ENCODE results near the gene CFAP97D2. TPM values are rescaled to one million over a fixed set of nuclear protein-coding genes. Genes with fewer than 3 reads are reported as not detected.
"Not testable (repeated sequence)": the region's sequence is repeated elsewhere in the genome, so short reads cannot be mapped to it uniquely, and the experiment has no call there.

Gene CFAP97D2
- total RNA-seq, 2 experiments from 2014 or later: 0.17 TPM; not detected in 1

DNA sequence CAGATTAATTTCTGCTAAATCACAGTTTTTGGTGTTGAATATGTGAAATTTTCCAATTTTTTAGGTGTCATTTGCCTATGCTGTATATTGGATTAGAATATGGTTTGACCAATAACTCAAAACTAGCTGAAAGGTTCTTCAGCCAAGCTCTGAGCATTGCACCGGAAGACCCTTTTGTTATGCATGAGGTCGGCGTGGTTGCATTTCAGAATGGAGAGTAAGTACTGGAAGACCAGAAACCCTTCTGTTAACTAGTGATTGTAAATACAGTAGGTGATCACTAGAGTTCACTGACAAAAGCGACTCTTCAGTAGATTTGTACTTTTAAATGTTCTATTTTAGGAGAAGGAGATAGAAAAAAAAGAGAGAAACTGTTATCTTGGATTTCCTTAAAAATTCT, 78.0 kb downstream of the CFAP97D2 start:
- Mint-ChIP-seq H3K4me3 (no peak overlapping the region), H3K4me1 (ENCODE audit: low read depth) (no peaks in the 10 kb centered on the region), H3K36me3 (ENCODE audit: low read depth) (peaks cover 42% of the 10 kb centered on the region), H3K27ac (no peak overlapping the region), H3K9me3 (no peaks in the 10 kb centered on the region), H3K27me3 (ENCODE audit: low read depth) (no peaks in the 10 kb centered on the region)
- intact Hi-C loops (cut with micrococcal nuclease): no loop called here
- no peak for DNase-seq
- CTCF ChIA-PET: interaction anchor here (0.7 kb wide), 1 partner anchor 305 kb away, joined by 3 read pairs; no protein-coding TSS in a partner anchor

DNA sequence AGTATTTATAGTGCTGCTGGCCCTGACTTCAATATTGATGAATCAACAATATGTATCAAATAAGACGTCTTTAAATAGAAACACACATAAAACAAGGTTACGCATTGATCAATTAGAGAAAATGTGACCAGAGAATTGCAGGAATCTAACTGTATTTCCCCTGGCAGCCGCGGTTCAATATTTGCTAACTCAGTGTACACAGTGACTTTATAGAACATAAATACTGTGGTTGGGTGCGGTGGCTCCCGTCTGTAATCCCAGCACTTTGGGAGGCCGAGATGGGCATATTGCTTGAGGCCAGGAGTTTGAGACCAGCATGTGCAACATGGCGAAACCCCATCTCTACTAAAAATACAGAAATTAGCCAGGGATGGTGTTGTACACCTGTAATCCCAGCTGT, 79.5 kb downstream of the CFAP97D2 start:
- Mint-ChIP-seq H3K9me3 (no peaks in the 10 kb centered on the region), H3K4me1 (ENCODE audit: low read depth) (peaks cover 9% of the 10 kb centered on the region), H3K27ac (no peak overlapping the region), H3K36me3 (ENCODE audit: low read depth) (peaks cover 48% of the 10 kb centered on the region), H3K27me3 (ENCODE audit: low read depth) (no peaks in the 10 kb centered on the region), H3K4me3 (no peak overlapping the region)
- no peak for DNase-seq
- CTCF ChIA-PET: no interaction called here
- intact Hi-C loops (cut with micrococcal nuclease): no loop called here

DNA sequence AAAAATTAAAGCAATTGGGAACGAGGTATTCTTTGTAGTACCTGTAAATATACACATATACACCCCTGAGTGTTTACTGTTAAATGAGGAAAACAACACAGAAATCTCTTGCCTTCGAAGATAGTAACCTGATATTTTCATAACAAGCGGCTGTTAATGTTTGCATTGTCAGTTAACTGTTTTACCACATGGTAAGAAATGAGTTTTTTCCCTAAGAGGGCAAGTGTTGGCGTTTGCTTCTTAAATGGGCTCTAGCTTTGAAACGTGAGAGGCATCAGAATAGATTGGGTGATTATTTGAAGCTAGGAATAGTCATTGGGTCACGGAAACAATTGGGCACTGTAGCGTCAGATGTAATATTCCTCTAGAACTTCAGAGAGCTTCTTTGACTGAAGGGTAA, 80.3 kb downstream of the CFAP97D2 start:
- Mint-ChIP-seq H3K9me3 (no peaks in the 10 kb centered on the region), H3K4me3 (no peak overlapping the region), H3K4me1 (ENCODE audit: low read depth) (peaks cover 10% of the 10 kb centered on the region), H3K27me3 (ENCODE audit: low read depth) (no peaks in the 10 kb centered on the region), H3K36me3 (ENCODE audit: low read depth) (peaks cover 46% of the 10 kb centered on the region), H3K27ac (no peak overlapping the region)
- no peak for DNase-seq
- intact Hi-C loops (cut with micrococcal nuclease): no loop called here
- CTCF ChIA-PET: no interaction called here

DNA sequence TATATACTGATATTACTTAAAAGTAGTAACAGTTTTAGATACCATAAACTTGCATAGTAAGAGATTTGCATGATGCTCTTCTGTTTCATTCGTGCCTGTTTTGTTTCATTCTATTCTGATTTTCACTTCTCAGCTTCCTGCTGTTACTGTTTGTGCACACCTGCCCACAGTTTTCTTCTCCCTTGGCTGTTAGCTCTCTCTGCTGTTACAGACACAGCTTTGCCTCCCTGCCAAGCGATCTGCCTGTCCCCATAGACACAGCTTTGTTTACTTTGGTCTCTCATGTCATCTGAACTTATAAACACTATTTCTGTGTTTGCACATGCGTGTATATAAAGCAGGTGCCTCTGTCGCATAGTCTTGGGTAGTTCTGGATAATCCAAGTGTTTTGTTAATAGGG, 80.9 kb downstream of the CFAP97D2 start:
- Mint-ChIP-seq H3K4me1 (ENCODE audit: low read depth) (peaks cover 10% of the 10 kb centered on the region), H3K27ac (no peak overlapping the region), H3K27me3 (ENCODE audit: low read depth) (no peaks in the 10 kb centered on the region), H3K9me3 (no peaks in the 10 kb centered on the region), H3K4me3 (no peak overlapping the region), H3K36me3 (ENCODE audit: low read depth) (peaks cover 44% of the 10 kb centered on the region)
- intact Hi-C loops (cut with micrococcal nuclease): no loop called here
- CTCF ChIA-PET: interaction anchor here (0.7 kb wide), 1 partner anchor 8 kb away, joined by 3 read pairs; no protein-coding TSS in a partner anchor
- no peak for DNase-seq

DNA sequence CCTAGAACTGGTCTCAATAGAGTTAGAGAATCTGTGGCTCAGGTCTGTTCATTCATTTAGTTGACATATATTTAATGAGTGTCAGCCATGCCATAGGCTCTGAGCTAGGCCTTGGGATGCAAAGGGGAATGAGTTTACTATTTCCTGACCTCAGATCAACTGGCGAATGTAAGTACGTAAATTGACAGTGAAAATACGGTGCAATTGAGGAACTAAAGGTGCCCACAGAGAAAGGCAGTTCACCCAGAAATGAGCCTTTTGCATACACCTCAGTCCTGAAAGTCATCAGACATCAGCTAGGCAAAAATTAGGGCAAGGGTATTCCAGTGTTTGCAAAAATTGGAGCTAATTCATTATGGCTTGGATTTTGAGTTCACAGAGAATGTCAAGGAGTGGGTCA, 81.8 kb downstream of the CFAP97D2 start:
- Mint-ChIP-seq H3K27ac (no peak overlapping the region), H3K4me3 (no peak overlapping the region), H3K4me1 (ENCODE audit: low read depth) (peaks cover 10% of the 10 kb centered on the region), H3K27me3 (ENCODE audit: low read depth) (no peaks in the 10 kb centered on the region), H3K36me3 (ENCODE audit: low read depth) (peaks cover 45% of the 10 kb centered on the region), H3K9me3 (no peaks in the 10 kb centered on the region)
- intact Hi-C loops (cut with micrococcal nuclease): no loop called here
- no peak for DNase-seq
- CTCF ChIA-PET: no interaction called here

DNA sequence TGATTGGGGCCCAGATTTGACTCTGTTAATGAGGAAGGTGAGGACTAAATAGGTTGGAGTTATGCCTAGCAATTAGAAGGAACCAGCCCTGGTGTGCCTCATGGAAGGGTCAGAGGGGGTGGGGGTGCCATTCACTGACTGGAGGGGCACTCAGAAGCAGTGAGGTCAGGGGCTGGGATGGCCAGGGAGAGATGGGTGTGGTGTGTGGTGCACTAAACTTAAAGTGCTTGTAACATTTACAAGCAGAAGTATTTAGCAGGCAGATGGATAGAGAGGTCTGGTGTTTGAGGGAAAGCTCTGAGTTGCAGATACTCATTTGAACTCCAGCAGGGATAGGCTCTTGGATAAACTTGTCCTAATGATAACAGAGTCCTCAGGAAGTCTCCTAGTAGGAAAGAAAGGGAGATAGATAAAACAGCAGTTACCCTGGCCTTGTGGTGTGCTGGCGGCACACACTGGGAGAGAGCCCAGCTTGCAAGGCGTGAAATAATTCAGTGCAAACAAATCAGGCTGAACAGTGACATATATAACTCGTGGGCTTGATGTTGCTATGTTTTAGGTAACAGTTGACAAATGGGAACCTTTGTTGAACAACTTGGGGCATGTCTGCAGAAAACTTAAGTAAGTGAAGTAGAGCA, 82.4 kb downstream of the CFAP97D2 start:
- CTCF ChIA-PET: no interaction called here
- H3K4me3 Mint-ChIP-seq: no peak overlapping the region
- peak overlapping the region; percentile 1 for H3K27ac Mint-ChIP-seq
- DNase-seq: no peak
- intact Hi-C loops (cut with micrococcal nuclease): no loop called here
- H3K36me3 Mint-ChIP-seq (ENCODE audit: low read depth): peaks cover 47% of the 10 kb centered on the region
- H3K9me3 Mint-ChIP-seq: no peaks in the 10 kb centered on the region
- H3K4me1 Mint-ChIP-seq (ENCODE audit: low read depth): peaks cover 10% of the 10 kb centered on the region
- H3K27me3 Mint-ChIP-seq (ENCODE audit: low read depth): no peaks in the 10 kb centered on the region

DNA sequence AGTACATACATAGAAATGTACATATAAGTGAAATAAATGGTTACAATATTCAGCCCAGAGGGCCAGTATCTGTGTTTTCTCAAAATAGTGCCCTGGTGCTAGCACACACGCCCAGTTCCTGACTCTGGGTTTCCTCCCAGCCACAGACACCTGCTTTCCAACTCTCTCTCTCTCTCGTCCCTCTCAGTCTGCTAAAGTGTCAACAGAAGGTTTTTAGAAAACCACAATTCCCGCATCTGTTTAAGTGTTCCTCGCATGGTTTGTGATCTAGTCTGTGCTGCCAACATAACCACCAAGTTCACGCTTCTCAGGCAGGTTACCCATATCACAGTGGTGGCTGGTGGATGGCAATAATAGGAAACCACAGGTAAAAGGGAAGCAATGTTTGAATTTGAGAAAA, 84.5 kb downstream of the CFAP97D2 start:
- no peak overlapping the region for H3K4me3 Mint-ChIP-seq

DNA sequence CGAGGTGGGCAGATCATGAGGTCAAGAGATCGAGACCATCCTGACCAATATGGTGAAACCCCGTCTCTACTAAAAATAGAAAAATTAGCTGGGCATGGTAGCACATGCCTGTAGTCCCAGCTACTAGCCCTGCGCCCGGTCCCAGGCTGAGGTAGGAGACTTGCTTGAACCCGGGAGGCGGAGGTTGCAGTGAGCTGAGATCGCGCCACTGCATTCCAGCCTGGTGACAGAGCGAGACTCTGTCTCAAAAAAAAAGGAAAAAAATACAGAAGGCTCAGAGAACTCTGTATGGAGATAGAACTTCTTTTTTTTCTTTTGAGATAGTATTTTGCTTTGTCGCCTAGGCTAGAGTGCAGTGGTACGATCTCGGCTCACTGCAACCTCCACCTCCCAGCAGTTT, 85.3 kb downstream of the CFAP97D2 start:
- H3K4me3 Mint-ChIP-seq; intact Hi-C loops (cut with micrococcal nuclease); DNase-seq; H3K27me3 Mint-ChIP-seq (ENCODE audit: low read depth); H3K9me3 Mint-ChIP-seq; H3K27ac Mint-ChIP-seq: not testable (repeated sequence)
- peaks cover 57% of the 10 kb centered on the region for H3K36me3 Mint-ChIP-seq (ENCODE audit: low read depth)
- CTCF ChIA-PET: interaction anchor here (0.6 kb wide), 1 partner anchor 23 kb away, joined by 3 read pairs; no protein-coding TSS in a partner anchor
- H3K4me1 Mint-ChIP-seq (ENCODE audit: low read depth): peaks cover 19% of the 10 kb centered on the region

More for the DNA sequence above, 84.5 kb downstream of the CFAP97D2 start:
- Mint-ChIP-seq H3K27ac (peak overlapping the region; percentile 57), H3K27me3 (ENCODE audit: low read depth) (no peaks in the 10 kb centered on the region), H3K4me1 (ENCODE audit: low read depth) (peaks cover 16% of the 10 kb centered on the region), H3K9me3 (no peaks in the 10 kb centered on the region), H3K36me3 (ENCODE audit: low read depth) (peaks cover 54% of the 10 kb centered on the region)
- intact Hi-C loops (cut with micrococcal nuclease): no loop called here
- CTCF ChIA-PET: no interaction called here
- DNase-seq: no peak

DNA sequence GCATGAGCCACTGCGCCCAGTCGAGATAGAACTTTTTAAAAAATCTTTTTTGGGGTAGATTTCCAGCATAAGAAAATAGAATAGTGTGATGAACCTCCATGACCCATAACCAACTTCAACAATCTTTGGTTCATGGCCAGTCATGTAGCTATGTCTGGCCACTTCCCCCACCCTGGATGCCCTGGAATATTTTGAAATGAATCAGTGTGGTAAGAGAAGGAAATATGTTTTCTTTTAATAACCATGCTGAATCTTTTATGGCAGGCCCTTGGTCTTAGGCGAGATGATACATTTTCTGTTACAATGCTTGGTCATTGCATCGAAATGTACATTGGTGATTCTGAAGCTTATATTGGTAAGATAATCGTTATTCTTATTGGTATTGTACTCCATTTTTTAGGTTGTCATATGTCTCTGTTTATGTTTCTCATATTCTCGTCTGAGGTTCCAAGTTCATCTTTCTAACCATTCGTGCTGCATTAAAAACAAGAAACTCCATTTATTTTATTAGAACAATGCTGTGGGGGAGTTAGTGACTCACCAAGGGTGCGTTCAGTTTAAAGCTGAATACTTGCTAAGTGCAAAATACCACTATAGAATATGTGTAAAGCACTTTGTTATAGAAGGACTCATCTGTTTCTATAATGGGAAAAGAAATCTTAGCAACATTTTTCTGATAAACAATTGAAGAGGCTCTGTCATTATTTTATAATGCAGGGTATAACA, 86.0 kb downstream of the CFAP97D2 start:
- no peaks in the 10 kb centered on the region for H3K27me3 Mint-ChIP-seq (ENCODE audit: low read depth)
- no peak for DNase-seq
- intact Hi-C loops (cut with micrococcal nuclease): no loop called here
- H3K4me3 Mint-ChIP-seq: no peak overlapping the region
- CTCF ChIA-PET: interaction anchor here (0.6 kb wide), 1 partner anchor 304 kb away, joined by 3 read pairs; no protein-coding TSS in a partner anchor
- H3K27ac Mint-ChIP-seq: no peak overlapping the region
- no peaks in the 10 kb centered on the region for H3K9me3 Mint-ChIP-seq
- peaks cover 53% of the 10 kb centered on the region for H3K36me3 Mint-ChIP-seq (ENCODE audit: low read depth)
- H3K4me1 Mint-ChIP-seq (ENCODE audit: low read depth): peaks cover 20% of the 10 kb centered on the region

DNA sequence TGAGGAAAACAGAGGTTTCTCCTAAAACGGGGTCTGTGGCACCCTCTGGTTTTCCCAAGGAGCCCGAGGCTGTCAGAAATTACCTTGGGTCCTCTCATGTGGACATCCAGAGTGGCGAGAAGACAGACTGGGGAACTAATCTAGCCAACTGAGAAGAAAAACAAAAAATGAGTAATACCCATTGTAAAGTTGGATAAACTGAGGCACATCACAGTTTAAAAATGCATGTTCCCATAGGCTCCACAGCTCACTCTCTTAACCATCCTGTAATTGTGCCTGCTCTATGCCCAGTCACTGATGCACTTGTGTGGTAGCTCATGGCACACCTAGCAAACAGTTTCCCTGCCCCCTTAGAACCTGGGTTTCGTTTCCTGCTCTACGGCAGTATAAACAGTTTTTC, 87.2 kb downstream of the CFAP97D2 start:
- no peaks in the 10 kb centered on the region for H3K27me3 Mint-ChIP-seq (ENCODE audit: low read depth)
- intact Hi-C loops (cut with micrococcal nuclease): no loop called here
- CTCF ChIA-PET: interaction anchor here (0.6 kb wide), 1 partner anchor 88 kb away, joined by 3 read pairs; no protein-coding TSS in a partner anchor
- H3K9me3 Mint-ChIP-seq: no peaks in the 10 kb centered on the region
- peaks cover 20% of the 10 kb centered on the region for H3K4me1 Mint-ChIP-seq (ENCODE audit: low read depth)
- DNase-seq: no peak
- no peak overlapping the region for H3K4me3 Mint-ChIP-seq
- H3K27ac Mint-ChIP-seq: no peak overlapping the region
- H3K36me3 Mint-ChIP-seq (ENCODE audit: low read depth): peaks cover 50% of the 10 kb centered on the region

DNA sequence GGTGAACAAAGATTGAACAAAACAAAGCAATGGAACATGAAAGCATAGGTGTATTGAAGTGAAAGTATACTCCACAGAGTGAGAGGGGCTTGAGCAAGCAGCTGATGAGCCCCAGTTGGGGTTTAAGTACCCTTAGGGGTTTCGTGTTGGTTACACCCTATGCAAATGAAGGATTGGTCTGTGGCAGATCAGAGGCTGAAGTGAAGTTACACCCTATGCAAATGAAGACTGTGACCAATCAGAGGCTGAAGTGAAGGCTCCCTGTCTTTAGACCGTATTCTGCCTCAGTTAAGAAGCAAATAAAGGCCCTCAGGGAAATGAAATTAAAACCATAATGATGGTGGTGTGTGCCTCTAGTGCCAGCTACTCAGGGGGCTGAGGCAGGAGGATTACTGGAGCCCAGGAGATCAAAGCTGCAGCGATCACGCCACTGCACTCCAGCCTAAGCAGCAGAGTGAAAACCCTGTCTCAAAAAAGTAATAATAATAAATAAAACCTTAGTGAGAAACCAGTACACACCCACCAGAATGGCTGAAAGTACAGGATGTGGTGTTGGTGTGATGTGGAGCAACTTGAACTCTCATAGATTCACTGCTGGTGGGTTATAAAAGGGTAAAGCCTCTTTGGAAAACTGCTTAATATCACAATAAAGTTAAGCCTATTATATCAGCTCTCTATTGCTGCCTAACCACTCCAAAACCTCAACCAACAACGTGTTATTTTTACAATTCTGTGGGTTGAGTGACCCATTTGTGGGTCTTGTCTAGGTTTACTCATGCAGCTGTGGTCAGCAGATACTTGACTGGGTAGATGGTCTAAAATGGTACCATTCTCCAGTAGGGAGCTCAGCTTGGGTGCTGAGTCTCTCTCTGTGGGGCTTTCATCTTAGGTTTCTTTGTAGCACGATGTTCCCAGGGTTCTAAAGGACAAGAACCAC, 89.6 kb downstream of the CFAP97D2 start:
- Mint-ChIP-seq H3K27me3 (ENCODE audit: low read depth) (no peaks in the 10 kb centered on the region), H3K36me3 (ENCODE audit: low read depth) (peaks cover 52% of the 10 kb centered on the region), H3K4me1 (ENCODE audit: low read depth) (peaks cover 10% of the 10 kb centered on the region), H3K27ac (peak overlapping the region; percentile 44), H3K4me3 (no peak overlapping the region), H3K9me3 (no peaks in the 10 kb centered on the region)
- intact Hi-C loops (cut with micrococcal nuclease): no loop called here
- CTCF ChIA-PET: no interaction called here
- no peak for DNase-seq

DNA sequence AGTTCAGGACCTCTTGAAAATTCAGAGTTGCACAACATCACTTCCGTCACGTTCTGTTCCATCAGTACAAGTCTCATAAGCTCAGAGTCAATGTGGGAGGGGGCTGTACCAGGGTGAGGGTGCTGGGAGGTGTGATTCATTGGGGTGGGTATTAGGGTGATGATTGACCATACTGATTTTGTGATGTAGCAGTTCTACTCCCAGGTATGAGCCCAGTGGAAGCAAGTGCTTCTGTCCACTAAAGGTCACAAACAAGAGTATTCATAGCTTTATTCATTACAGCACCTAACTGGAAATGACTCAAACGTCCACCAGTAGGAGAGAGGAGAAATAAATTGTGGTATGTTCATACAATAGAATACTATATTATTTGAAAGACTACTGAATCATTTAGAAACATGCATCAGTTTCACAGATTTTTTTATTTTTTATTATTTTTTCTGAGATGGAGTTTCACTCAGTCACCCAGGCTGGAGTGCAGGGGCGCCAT, 90.3 kb downstream of the CFAP97D2 start:
- Mint-ChIP-seq H3K27ac (peak overlapping the region; percentile 44), H3K4me1 (ENCODE audit: low read depth) (peaks cover 9% of the 10 kb centered on the region), H3K27me3 (ENCODE audit: low read depth) (no peaks in the 10 kb centered on the region), H3K9me3 (no peaks in the 10 kb centered on the region), H3K36me3 (ENCODE audit: low read depth) (peaks cover 51% of the 10 kb centered on the region), H3K4me3 (no peak overlapping the region)
- DNase-seq: no peak
- CTCF ChIA-PET: no interaction called here
- intact Hi-C loops (cut with micrococcal nuclease): no loop called here

All from activated naive CD4-positive, alpha-beta T cell treated with anti-CD3 and anti-CD28 coated beads for 36 hours (primary cell).